HTR-8/SVneo (cell line): ENCODE results near the gene PMS2.
"Not testable (repeated sequence)": the region's sequence is repeated elsewhere in the genome, so short reads cannot be mapped to it uniquely, and the experiment has no call there.

Source experiments
- DNase-seq: peaks from one replicate; pipeline ENCODE4 v3.0.0; 2011; ENCODE audit warnings: low spot score, mixed read lengths; ENCODE audit not compliant: insufficient read length
- FAIRE-seq: peaks from 2 replicates; lab custom pipeline; 2011; peaks lifted over from hg19 to GRCh38; lab: Jason Lieb, UNC

PMS2 gene

DNA sequence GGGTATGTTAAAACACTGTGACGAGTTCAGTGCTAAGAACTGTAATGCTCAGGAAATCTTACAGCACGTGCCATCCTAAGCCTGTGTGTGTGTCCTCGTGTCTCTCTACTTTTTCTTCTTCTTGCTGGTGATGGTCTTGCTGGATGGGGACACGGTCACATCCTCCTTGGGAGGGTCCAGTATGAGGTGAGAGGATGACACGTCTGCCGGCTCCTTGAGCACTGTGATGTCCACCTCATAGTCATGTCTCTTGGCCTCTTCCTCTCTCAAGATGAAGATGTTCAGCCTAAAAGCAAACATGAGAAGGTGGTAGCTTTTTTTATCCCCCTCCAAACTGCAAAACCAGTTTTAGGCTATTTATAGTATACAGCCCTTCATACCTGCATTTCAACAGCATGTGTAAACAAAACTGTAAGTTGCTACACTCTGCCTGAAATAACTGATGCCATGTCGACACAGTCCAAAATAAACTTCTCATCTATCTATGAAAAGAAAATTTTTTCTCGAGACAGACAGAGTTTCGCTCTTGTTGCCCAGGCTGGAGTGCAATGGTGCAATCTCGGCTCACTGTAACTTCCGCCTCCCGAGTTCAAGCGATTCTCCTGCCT, 82.5 kb downstream of the PMS2 start:
- not testable (repeated sequence) for DNase-seq
- FAIRE-seq, result peak; percentile 81

DNA sequence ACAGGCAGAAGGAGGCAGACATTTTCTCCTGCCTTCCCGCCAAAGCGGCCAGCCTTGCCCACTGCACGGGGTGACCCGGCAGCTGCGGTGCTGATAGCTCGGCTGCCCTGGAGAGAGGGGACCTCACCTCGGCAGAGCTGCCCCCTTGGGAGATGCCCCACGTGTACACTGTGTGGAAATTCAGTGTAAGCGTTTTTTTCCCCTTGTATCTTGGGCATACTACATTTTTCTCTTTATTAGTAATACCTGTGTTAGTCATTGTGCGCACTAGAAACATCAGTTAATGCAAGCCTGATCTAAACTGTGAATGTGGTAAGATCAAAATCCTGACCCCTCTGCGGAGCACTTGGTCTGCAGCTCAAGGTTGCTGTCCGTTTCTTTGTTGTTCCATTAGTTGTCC, 84.2 kb downstream of the PMS2 start:
- not testable (repeated sequence) for DNase-seq, FAIRE-seq

DNA sequence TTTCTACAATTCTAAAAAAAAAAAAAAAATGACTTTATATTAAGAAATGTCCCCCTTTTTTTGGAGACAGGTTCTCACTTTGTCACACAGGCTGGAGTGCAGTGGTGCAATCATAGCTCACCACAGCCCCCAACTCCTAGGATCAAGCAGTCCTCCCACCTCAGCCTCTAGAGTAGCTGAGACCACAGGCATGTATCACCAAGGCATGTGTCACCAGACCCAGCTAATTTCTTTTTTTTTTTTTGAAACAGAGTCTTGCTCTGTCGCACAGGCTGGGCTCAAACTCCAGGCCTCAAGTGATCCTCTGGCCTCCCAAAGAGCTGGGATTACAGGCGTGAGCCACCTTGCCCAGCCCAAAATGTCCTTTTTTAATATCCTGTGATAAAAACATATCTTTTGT, 84.7 kb downstream of the PMS2 start:
- FAIRE-seq, DNase-seq: not testable (repeated sequence)
